Spleen (tissue), 7 donors: ENCODE measurements around the gene CEP112.

Experiments used
- POLR2A ChIP-seq, 3 donors: fragments of 450-650 bp; IDR thresholded peaks; one replicate each; pipeline ENCODE4 v1.5.1; 2017; ENCODE audit warnings: antibody characterized with exemption in 3 of 3, mild to moderate bottlenecking in 1 of 3
- POLR2AphosphoS5 ChIP-seq, 3 donors: sonication (generic); formaldehyde crosslinking; IDR thresholded peaks; one replicate each; pipeline ENCODE4 v1.5.1; 2017; ENCODE audit warnings: antibody characterized with exemption in 3 of 3
- TF ChIP-seq, protein P1 (sequence below), 11 experiments: fragments of 200-600 bp in 7 of 11; fragments of 450-650 bp in 4 of 11; sonication (generic) in 4 of 11; IDR thresholded peaks in 8 of 11; conservative IDR thresholded peaks in 3 of 11; 1 replicate in 7 of 11; 2 replicates in 4 of 11; pipeline versions ENCODE4 v1.4.0 to v1.8.0; 2016 to 2021; ENCODE audit warnings: antibody characterized with exemption in 11 of 11, inconsistent platforms in 4 of 11, mild to moderate bottlenecking in 1 of 11
- donor health status: DM: no; HTN: no; CAD: no; lungs with moderate emphysema.
- donor health status: DM: no; HTN: no; CAD: no.
- donor health status: DM: no; HTN: no; CAD: no.

DNA sequence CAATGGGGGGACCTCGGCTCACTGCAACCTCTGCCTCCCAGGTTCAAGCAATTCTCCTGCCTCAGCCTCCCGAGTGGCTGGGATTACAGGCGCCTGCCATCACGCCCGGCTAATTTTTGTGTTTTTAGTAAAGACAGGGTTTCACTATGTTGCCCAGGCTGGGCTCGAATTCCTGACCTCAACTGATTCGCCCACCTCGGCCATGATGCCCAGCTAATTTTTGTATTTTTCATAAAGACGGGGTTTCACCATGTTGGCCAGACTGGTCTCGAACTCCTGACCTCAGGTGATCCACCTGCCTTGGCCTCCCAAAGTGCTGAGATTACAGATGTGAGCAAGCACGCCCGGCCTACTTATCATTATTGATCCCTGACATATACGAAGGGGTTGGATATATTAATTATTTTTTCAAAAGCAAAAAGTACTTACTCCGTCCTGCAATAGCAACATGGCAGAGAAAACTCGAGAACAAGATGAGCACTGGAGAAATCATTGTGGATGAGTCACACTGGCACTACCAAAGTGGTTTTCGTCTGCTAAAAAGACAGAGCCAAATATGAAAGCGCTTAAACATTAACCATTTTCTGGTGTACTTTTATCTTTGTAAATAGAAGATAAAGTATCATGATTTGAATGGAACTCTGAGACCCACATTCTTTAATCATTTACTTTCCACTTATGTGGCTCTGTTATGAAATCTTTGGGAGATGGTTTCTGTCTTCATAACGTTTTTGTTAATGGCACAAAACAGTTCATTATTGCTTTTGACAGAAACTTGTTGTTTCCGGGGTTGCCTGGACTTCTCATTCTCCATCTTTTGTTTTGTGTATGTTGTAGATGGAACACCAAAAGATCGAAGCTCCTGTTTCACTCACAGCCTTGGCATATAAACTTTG, 37.2 kb upstream of the CEP112 start, which contains the start of gene APOH:
- no peak for TF ChIP-seq POLR2A (IDR thresholded peaks at IDR 0.05)
- TF ChIP-seq POLR2AphosphoS5 (IDR thresholded peaks at IDR 0.05) = no peak
- TF ChIP-seq, protein P1, sequence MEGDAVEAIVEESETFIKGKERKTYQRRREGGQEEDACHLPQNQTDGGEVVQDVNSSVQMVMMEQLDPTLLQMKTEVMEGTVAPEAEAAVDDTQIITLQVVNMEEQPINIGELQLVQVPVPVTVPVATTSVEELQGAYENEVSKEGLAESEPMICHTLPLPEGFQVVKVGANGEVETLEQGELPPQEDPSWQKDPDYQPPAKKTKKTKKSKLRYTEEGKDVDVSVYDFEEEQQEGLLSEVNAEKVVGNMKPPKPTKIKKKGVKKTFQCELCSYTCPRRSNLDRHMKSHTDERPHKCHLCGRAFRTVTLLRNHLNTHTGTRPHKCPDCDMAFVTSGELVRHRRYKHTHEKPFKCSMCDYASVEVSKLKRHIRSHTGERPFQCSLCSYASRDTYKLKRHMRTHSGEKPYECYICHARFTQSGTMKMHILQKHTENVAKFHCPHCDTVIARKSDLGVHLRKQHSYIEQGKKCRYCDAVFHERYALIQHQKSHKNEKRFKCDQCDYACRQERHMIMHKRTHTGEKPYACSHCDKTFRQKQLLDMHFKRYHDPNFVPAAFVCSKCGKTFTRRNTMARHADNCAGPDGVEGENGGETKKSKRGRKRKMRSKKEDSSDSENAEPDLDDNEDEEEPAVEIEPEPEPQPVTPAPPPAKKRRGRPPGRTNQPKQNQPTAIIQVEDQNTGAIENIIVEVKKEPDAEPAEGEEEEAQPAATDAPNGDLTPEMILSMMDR (IDR thresholded peaks at IDR 0.05 in 8 of 11, conservative IDR thresholded peaks at IDR 0.05 in 3 of 11) = no peak
